Measurements from ENCODE around the gene AHDC1. TPM values are rescaled to one million over a fixed set of nuclear protein-coding genes. Genes with fewer than 3 reads are reported as not detected.

The AHDC1 gene
- total RNA-seq, 1 donor = 14.6 TPM

- DNase-seq (ENCODE audit: low read depth) = no peak
- TF ChIP-seq CTCF (IDR thresholded peaks at IDR 0.05; ENCODE audit: insufficient read depth, low read length) = no peak
Observed at GRCh38 chr1:27517301-27517700, 86.6 kb downstream of the AHDC1 start.

DNA sequence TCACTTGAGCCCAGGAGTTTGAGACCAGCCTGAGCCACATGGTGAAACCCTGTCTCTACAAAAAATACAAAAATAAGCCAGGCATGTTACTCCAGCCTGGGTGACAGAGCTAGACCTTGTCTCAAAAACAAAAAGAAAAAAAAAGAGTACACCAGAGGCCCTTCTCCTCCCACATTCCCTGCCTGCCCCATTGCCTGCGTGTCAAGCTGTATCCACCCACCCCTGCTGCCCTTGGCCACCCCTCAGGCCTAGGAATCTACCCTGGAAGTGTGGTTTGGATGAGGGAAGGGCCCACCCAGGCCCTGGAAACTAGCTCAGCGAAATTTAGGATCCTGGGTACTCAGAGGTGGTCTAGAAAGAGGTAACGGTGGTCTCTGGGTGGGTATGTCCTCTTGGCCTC is 88.3 kb downstream of the AHDC1 start:
- no peak for DNase-seq (ENCODE audit: low read depth)
- TF ChIP-seq CTCF (IDR thresholded peaks at IDR 0.05; ENCODE audit: insufficient read depth, low read length) = no peak
- no peak overlapping the region for H3K4me3 ChIP-seq (ENCODE audit: low read depth, low read length)

More at GRCh38 chr1:27517301-27517700, 86.6 kb downstream of the AHDC1 start:
- H3K4me3 ChIP-seq (ENCODE audit: low read depth, low read length) = no peak overlapping the region

- TF ChIP-seq CTCF (IDR thresholded peaks at IDR 0.05; ENCODE audit: insufficient read depth, low read length) = no peak
- no peak overlapping the region for H3K4me3 ChIP-seq (ENCODE audit: low read depth, low read length)
- DNase-seq (ENCODE audit: low read depth) = no peak
Observed at GRCh38 chr1:27513958-27514357, 90.0 kb downstream of the AHDC1 start.

DNA sequence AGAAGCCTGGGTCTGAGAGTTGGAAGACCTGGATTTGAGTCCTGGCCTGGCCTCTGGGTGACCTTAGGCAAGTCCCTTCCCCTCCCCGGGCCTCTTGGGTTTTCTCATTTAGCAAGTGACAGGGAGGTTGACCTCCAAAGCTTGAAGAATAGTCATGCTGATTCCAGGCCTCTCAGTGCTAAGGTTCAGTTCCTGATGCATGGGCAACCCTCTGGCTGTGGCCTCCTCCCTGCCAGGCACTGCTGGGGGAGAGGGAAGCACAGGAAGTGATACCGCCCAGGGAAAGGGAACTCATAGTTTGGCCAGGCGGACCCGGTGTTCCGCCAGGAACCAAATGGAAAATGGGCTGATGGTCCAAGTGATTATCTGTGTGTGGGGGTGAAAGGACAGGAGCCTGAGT is 90.4 kb downstream of the AHDC1 start:
- no peak overlapping the region for H3K4me3 ChIP-seq (ENCODE audit: low read depth, low read length)
- TF ChIP-seq CTCF (IDR thresholded peaks at IDR 0.05; ENCODE audit: insufficient read depth, low read length) = no peak
- no peak for DNase-seq (ENCODE audit: low read depth)

DNA sequence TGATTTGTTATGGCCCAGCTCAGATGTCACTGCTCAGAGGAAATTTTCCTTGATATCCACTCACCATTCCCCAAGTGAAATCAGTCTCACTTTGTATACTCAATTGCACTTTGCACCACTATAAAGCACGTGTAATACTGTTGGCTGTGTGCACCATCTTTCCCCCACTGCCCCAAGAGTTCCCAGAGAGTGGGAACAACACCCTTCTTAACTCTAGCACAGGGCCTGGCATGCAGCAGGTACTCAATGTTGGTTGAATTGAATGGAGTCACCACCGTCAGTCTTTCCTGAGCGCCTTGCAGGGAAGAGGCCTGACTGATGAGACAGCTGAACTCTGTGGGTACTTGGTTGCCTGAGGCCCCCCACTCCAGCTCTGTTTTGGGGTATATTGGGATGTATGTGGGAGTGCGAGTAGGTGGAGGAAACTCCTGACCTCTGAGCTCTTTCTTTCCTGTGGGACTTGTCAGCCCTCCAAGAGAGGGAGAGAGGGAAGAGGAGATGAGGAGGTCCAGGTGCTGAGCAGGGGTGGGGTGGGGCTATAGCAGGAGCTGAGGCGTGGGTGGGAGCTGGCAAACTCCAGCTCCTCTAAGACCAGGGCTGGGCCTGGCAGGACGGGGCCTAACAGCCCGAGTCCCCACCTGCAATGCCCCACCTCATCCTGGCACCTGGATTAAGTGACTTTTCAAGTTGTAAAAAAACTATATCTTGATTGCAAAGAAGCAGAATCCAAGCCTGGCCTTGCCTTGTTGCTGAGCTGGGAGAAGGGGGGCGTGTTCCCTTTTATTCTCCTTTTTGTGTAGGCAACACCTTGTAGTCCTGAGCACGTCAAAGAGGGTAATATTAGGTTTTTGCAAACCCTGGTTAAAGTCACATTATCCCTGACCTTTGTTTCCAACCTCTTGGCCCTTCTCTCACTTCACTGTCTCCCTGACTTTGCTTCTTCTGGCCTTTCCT is 94.5 kb downstream of the AHDC1 start:
- no peak overlapping the region for H3K4me3 ChIP-seq (ENCODE audit: low read depth, low read length)
- no peak for DNase-seq (ENCODE audit: low read depth)
- TF ChIP-seq CTCF (IDR thresholded peaks at IDR 0.05; ENCODE audit: insufficient read depth, low read length) = no peak

GRCh38 chr1:27507960-27508665 is 95.8 kb downstream of the AHDC1 start:
- DNase-seq (ENCODE audit: low read depth) = no peak
- no peak for TF ChIP-seq CTCF (IDR thresholded peaks at IDR 0.05; ENCODE audit: insufficient read depth, low read length)
- no peak overlapping the region for H3K4me3 ChIP-seq (ENCODE audit: low read depth, low read length)

Data from fibroblast of the aortic adventitia (primary cell).